Liver (tissue), 9 donors: Measurements from ENCODE around the gene NAA16. TPM values are rescaled to one million over a fixed set of nuclear protein-coding genes. Genes with fewer than 3 reads are reported as not detected.

ENCODE experiments used
- DNase-seq: peaks from one replicate; pipeline ENCODE4 v3.0.0-alpha.2; 2017; ENCODE audit warnings: low spot score
- H3K27ac ChIP-seq, 2 donors: one replicate each; pipeline ENCODE4 v1.7.0; 2013; ENCODE audit warnings: inconsistent platforms in 2 of 2, low read length in 2 of 2, control low read depth in 1 of 2, low read depth in 1 of 2, mild to moderate bottlenecking in 1 of 2
- H3K27me3 ChIP-seq, 4 donors: one replicate each; pipeline versions ENCODE4 v1.6.1 to v1.7.0; 2013; ENCODE audit warnings: low read length in 3 of 4, inconsistent platforms in 1 of 4, mild to moderate bottlenecking in 1 of 4, moderate library complexity in 1 of 4; ENCODE audit not compliant: control insufficient read depth in 4 of 4, insufficient read depth in 4 of 4
- H3K36me3 ChIP-seq, 4 donors: one replicate each; pipeline versions ENCODE4 v1.6.1 to v1.7.0; 2013; ENCODE audit warnings: low read length in 3 of 4, mild to moderate bottlenecking in 3 of 4, low read depth in 1 of 4, moderate library complexity in 1 of 4; ENCODE audit not compliant: control insufficient read depth in 4 of 4, insufficient read depth in 3 of 4
- H3K4me1 ChIP-seq, 4 donors: one replicate each; pipeline versions ENCODE4 v1.6.1 to v1.7.0; 2013; ENCODE audit warnings: low read length in 3 of 4, mild to moderate bottlenecking in 3 of 4, moderate library complexity in 1 of 4; ENCODE audit not compliant: control insufficient read depth in 4 of 4, insufficient read depth in 4 of 4
- H3K4me3 ChIP-seq, 3 donors: one replicate each; pipeline versions ENCODE4 v1.6.1 to v1.7.0; 2013; ENCODE audit warnings: low read length in 3 of 3, control low read depth in 1 of 3, low read depth in 1 of 3, mild to moderate bottlenecking in 1 of 3
- H3K9ac ChIP-seq, 2 donors: one replicate each; pipeline ENCODE4 v1.7.0; 2013; ENCODE audit warnings: low read length in 2 of 2, mild to moderate bottlenecking in 2 of 2, moderate library complexity in 2 of 2, control low read depth in 1 of 2, low read depth in 1 of 2
- H3K9me3 ChIP-seq, 4 donors: one replicate each; pipeline versions ENCODE4 v1.6.1 to v1.7.0; 2013; ENCODE audit warnings: low read length in 3 of 4; ENCODE audit not compliant: control insufficient read depth in 4 of 4
- ATF3 ChIP-seq: IDR thresholded peaks from 2 replicates; pipeline ENCODE4 v1.6.1; 2016; ENCODE audit warnings: antibody characterized with exemption
- EGR1 ChIP-seq, 2 donors: IDR thresholded peaks; 2 replicates each; pipeline ENCODE4 v1.6.1; 2016 to 2018; ENCODE audit warnings: antibody characterized with exemption in 2 of 2, low read depth in 2 of 2
- FOXA1 ChIP-seq: IDR thresholded peaks from 2 replicates; pipeline ENCODE4 v1.6.1; 2016; ENCODE audit warnings: antibody characterized with exemption
- FOXA2 ChIP-seq: IDR thresholded peaks from 2 replicates; pipeline ENCODE4 v1.6.1; 2016; ENCODE audit warnings: antibody characterized with exemption
- GABPA ChIP-seq, 2 donors: IDR thresholded peaks in 1 of 2; conservative IDR thresholded peaks in 1 of 2; 2 replicates each; pipeline ENCODE4 v1.6.1; 2016; ENCODE audit warnings: antibody characterized with exemption in 2 of 2, mild to moderate bottlenecking in 1 of 2, moderate library complexity in 1 of 2
- HNF4A ChIP-seq, 2 donors: conservative IDR thresholded peaks; 2 replicates each; pipeline ENCODE4 v1.6.1; 2016; ENCODE audit warnings: antibody characterized with exemption in 2 of 2, mild to moderate bottlenecking in 2 of 2
- HNF4G ChIP-seq: IDR thresholded peaks from 2 replicates; pipeline ENCODE4 v1.6.1; 2016; ENCODE audit warnings: antibody characterized with exemption
- JUND ChIP-seq, 2 donors: IDR thresholded peaks; 2 replicates each; pipeline ENCODE4 v1.6.1; 2016; ENCODE audit warnings: antibody characterized with exemption in 2 of 2
- MAX ChIP-seq: IDR thresholded peaks from 2 replicates; pipeline ENCODE4 v1.6.1; 2016; ENCODE audit warnings: antibody characterized with exemption
- NR2F2 ChIP-seq: IDR thresholded peaks from 2 replicates; pipeline ENCODE4 v1.6.1; 2016; ENCODE audit warnings: antibody characterized with exemption
- RAD21 ChIP-seq, 2 donors: IDR thresholded peaks; 2 replicates each; pipeline ENCODE4 v1.6.1; 2016; ENCODE audit warnings: antibody characterized with exemption in 2 of 2, mild to moderate bottlenecking in 2 of 2
- RXRA ChIP-seq, 2 donors: IDR thresholded peaks; 2 replicates each; pipeline ENCODE4 v1.6.1; 2017 to 2018; ENCODE audit warnings: antibody characterized with exemption in 2 of 2, mild to moderate bottlenecking in 1 of 2
- SP1 ChIP-seq: IDR thresholded peaks from 2 replicates; pipeline ENCODE4 v1.6.1; 2018; ENCODE audit warnings: antibody characterized with exemption, mild to moderate bottlenecking
- ZBTB33 ChIP-seq: IDR thresholded peaks from 2 replicates; pipeline ENCODE4 v1.6.1; 2016; ENCODE audit warnings: antibody characterized with exemption
- WGBS: extraction: QIAGEN DNeasy Blood & Tissue Kit; methylation state at CpG from one replicate; pipeline ENCODE4 v1.1.7; 2013; 5-methylcytosine and 5-hydroxymethylcytosine counted together
- polyA plus RNA-seq, 2 donors: library from polyadenylated mRNA; stranded (reverse) in 1 of 2; unstranded in 1 of 2; fragments of 200-250 nt in 1 of 2; fragments of >200 nt in 1 of 2; fragmentation: Nextera tagmentation in 1 of 2; extraction: Ambion mirVana in 1 of 2; gene quantifications; one replicate each; pipeline versions ENCODE4 v1.2.1 to v1.2.3, GENCODE V29; 2013 to 2015
- total RNA-seq, 2 donors: library from RNA; depleted of rRNA; stranded (reverse); fragments of >200 nt; gene quantifications; one replicate each; pipeline ENCODE4 v1.2.3, GENCODE V29; 2014
- TF ChIP-seq, protein P1 (sequence below): IDR thresholded peaks from 2 replicates; pipeline ENCODE4 v1.6.1; 2016; ENCODE audit warnings: antibody characterized with exemption, mild to moderate bottlenecking
- donor health status: healthy.
- donor health status: healthy.
- donor health status: healthy.
- donor health status: healthy.
- donor health status: healthy.

Gene NAA16
- total and polyA plus RNA-seq, 4 donors, result 2.6 to 11.5 (median 9.2) TPM

GRCh38 chr13:41405367-41405766, 94.3 kb downstream of the NAA16 start:
- TF ChIP-seq ATF3, result no peak
- no peak for TF ChIP-seq FOXA2
- no peak for TF ChIP-seq EGR1 (IDR thresholded peaks at IDR 0.05; ENCODE audit: low read depth in 2 of 2)
- TF ChIP-seq ZBTB33, result no peak
- TF ChIP-seq GABPA (IDR thresholded peaks at IDR 0.05 in 1 of 2, conservative IDR thresholded peaks at IDR 0.05 in 1 of 2), result no peak
- 62% methylated on average over 2 of the region's 2 CpGs for WGBS
- H3K9ac ChIP-seq, result no peak overlapping the region
- no peaks in the 10 kb centered on the region for H3K4me1 ChIP-seq
- H3K36me3 ChIP-seq, result no peaks in the 10 kb centered on the region
- H3K27me3 ChIP-seq, result no peaks in the 10 kb centered on the region
- no peak overlapping the region for H3K27ac ChIP-seq
- H3K9me3 ChIP-seq, result no peaks in the 10 kb centered on the region
- no peak for DNase-seq
- no peak overlapping the region for H3K4me3 ChIP-seq

- no peak for DNase-seq
- Histone ChIP-seq H3K36me3 (no peaks in the 10 kb centered on the region), H3K27me3 (no peaks in the 10 kb centered on the region), H3K27ac (no peak overlapping the region), H3K9me3 (no peaks in the 10 kb centered on the region), H3K4me3 (no peak overlapping the region), H3K9ac (no peak overlapping the region), H3K4me1 (peaks cover 0 to 5% (median under 1%) of the 10 kb centered on the region in 4 donors)
- TF ChIP-seq RAD21 (IDR thresholded peaks at IDR 0.05) (no peak), MAX (no peak), ZBTB33 (no peak), SP1 (no peak), RXRA (IDR thresholded peaks at IDR 0.05) (no peak), HNF4G (no peak)
- 61% methylated on average over 3 of the region's 3 CpGs for WGBS
These were observed 96.3 kb downstream of the NAA16 start for GRCh38 chr13:41407380-41407779.

DNA sequence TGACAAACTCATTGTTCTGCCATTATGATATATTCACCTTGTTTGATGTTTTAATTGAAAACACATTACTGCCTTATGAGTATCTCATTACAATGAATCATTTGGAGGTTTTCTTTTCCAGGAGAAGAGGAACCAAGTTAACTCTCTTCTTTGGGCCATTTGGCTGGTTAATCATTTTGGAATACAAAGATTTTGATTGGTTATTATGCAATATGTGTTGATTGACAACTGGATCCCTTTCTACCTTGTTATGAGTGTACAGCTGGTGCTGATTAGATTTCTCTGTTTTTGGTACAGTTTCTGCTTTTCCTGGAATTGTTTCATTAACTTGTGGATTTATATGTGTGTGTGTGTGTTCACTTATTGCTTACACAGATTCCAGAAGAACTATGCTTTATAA, 97.1 kb downstream of the NAA16 start:
- no peak overlapping the region for H3K9ac ChIP-seq
- H3K4me1 ChIP-seq, result peaks cover 0 to 5% (median under 1%) of the 10 kb centered on the region in 4 donors
- H3K36me3 ChIP-seq, result no peaks in the 10 kb centered on the region
- H3K9me3 ChIP-seq, result no peaks in the 10 kb centered on the region
- no peak overlapping the region for H3K27ac ChIP-seq
- no peak for DNase-seq
- H3K27me3 ChIP-seq, result no peaks in the 10 kb centered on the region
- no peak overlapping the region for H3K4me3 ChIP-seq
- no peak for TF ChIP-seq HNF4A (conservative IDR thresholded peaks at IDR 0.05)
- TF ChIP-seq NR2F2, result no peak
- no peak for TF ChIP-seq RAD21 (IDR thresholded peaks at IDR 0.05)
- no peak for TF ChIP-seq FOXA2
- no peak for TF ChIP-seq EGR1 (IDR thresholded peaks at IDR 0.05; ENCODE audit: low read depth in 2 of 2)
- TF ChIP-seq FOXA1, result no peak
- no peak for TF ChIP-seq GABPA (IDR thresholded peaks at IDR 0.05 in 1 of 2, conservative IDR thresholded peaks at IDR 0.05 in 1 of 2)
- no peak for TF ChIP-seq ZBTB33
- TF ChIP-seq ATF3, result no peak
- TF ChIP-seq, protein P1, sequence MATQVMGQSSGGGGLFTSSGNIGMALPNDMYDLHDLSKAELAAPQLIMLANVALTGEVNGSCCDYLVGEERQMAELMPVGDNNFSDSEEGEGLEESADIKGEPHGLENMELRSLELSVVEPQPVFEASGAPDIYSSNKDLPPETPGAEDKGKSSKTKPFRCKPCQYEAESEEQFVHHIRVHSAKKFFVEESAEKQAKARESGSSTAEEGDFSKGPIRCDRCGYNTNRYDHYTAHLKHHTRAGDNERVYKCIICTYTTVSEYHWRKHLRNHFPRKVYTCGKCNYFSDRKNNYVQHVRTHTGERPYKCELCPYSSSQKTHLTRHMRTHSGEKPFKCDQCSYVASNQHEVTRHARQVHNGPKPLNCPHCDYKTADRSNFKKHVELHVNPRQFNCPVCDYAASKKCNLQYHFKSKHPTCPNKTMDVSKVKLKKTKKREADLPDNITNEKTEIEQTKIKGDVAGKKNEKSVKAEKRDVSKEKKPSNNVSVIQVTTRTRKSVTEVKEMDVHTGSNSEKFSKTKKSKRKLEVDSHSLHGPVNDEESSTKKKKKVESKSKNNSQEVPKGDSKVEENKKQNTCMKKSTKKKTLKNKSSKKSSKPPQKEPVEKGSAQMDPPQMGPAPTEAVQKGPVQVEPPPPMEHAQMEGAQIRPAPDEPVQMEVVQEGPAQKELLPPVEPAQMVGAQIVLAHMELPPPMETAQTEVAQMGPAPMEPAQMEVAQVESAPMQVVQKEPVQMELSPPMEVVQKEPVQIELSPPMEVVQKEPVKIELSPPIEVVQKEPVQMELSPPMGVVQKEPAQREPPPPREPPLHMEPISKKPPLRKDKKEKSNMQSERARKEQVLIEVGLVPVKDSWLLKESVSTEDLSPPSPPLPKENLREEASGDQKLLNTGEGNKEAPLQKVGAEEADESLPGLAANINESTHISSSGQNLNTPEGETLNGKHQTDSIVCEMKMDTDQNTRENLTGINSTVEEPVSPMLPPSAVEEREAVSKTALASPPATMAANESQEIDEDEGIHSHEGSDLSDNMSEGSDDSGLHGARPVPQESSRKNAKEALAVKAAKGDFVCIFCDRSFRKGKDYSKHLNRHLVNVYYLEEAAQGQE, result no peak
- no peak for TF ChIP-seq JUND (IDR thresholded peaks at IDR 0.05)
- TF ChIP-seq SP1, result no peak
- TF ChIP-seq HNF4G, result no peak
